Measurements from ENCODE around the gene ADORA2B.
"Not testable (repeated sequence)": the region's sequence is repeated elsewhere in the genome, so short reads cannot be mapped to it uniquely, and the experiment has no call there.

Gene ADORA2B

GRCh38 chr17:15944759-15945526 lies at the start of gene ADORA2B:
ADORA2B (plus strand) TSS chr17:15945130; CDS start chr17:15945249, 119 bp downstream.
- DNase-seq (ENCODE audit: low read depth), result peak; percentile 71

GRCh38 chr17:15896277-15896676 lies 48.7 kb upstream of the ADORA2B start:
- no peak for DNase-seq (ENCODE audit: low read depth)

- no peak for DNase-seq (ENCODE audit: low read depth)
Measured at GRCh38 chr17:15896834-15897233, 48.1 kb upstream of the ADORA2B start.

GRCh38 chr17:15899596-15899995 lies 45.3 kb upstream of the ADORA2B start:
- not testable (repeated sequence) for DNase-seq (ENCODE audit: low read depth)

- DNase-seq (ENCODE audit: low read depth), result no peak
Measured at GRCh38 chr17:15900871-15901270, 44.1 kb upstream of the ADORA2B start.

- not testable (repeated sequence) for DNase-seq (ENCODE audit: low read depth)
Measured at GRCh38 chr17:15905236-15905635, 39.7 kb upstream of the ADORA2B start.

GRCh38 chr17:15907290-15907689 lies 37.6 kb upstream of the ADORA2B start:
- no peak for DNase-seq (ENCODE audit: low read depth)

- no peak for DNase-seq (ENCODE audit: low read depth)
Measured at GRCh38 chr17:15908378-15908777, 36.6 kb upstream of the ADORA2B start.

- DNase-seq (ENCODE audit: low read depth), result no peak
Measured at GRCh38 chr17:15909481-15909991, 35.4 kb upstream of the ADORA2B start.

GRCh38 chr17:15910791-15911190 lies 34.1 kb upstream of the ADORA2B start:
- DNase-seq (ENCODE audit: low read depth), result no peak

- not testable (repeated sequence) for DNase-seq (ENCODE audit: low read depth)
Measured at GRCh38 chr17:15911701-15912100, 33.2 kb upstream of the ADORA2B start.

GRCh38 chr17:15912416-15912955 lies 32.4 kb upstream of the ADORA2B start:
- DNase-seq (ENCODE audit: low read depth), result no peak

- DNase-seq (ENCODE audit: low read depth), result no peak
Measured at GRCh38 chr17:15913826-15914225, 31.1 kb upstream of the ADORA2B start.

GRCh38 chr17:15914400-15915170 lies 30.3 kb upstream of the ADORA2B start:
- no peak for DNase-seq (ENCODE audit: low read depth)

- no peak for DNase-seq (ENCODE audit: low read depth)
Measured at GRCh38 chr17:15915961-15916360, 29.0 kb upstream of the ADORA2B start.

GRCh38 chr17:15917021-15917437 lies 27.9 kb upstream of the ADORA2B start:
- no peak for DNase-seq (ENCODE audit: low read depth)

GRCh38 chr17:15917438-15918027 lies 27.4 kb upstream of the ADORA2B start:
- DNase-seq (ENCODE audit: low read depth), result no peak

- DNase-seq (ENCODE audit: low read depth), result no peak
Measured at GRCh38 chr17:15918261-15918660, 26.7 kb upstream of the ADORA2B start.

- DNase-seq (ENCODE audit: low read depth), result no peak
Measured at GRCh38 chr17:15918661-15919259, 26.2 kb upstream of the ADORA2B start.

- no peak for DNase-seq (ENCODE audit: low read depth)
Measured at GRCh38 chr17:15919466-15919865, 25.5 kb upstream of the ADORA2B start.

GRCh38 chr17:15920758-15921239 lies 24.1 kb upstream of the ADORA2B start:
- no peak for DNase-seq (ENCODE audit: low read depth)

- DNase-seq (ENCODE audit: low read depth), result no peak
Measured at GRCh38 chr17:15921640-15922039, 23.3 kb upstream of the ADORA2B start.
